Measurements from ENCODE around the gene IVNS1ABP. TPM values are rescaled to one million over a fixed set of nuclear protein-coding genes. Genes with fewer than 3 reads are reported as not detected.

Gene IVNS1ABP
- total and polyA plus RNA-seq, 9 of the 15 experiments (the other 6 are each of a cell fraction or from before 2014, with no cell fraction given), result 30.6 to 126 (median 77.7) TPM

GRCh38 chr1:185317886-185318310 lies 855 bp upstream of the IVNS1ABP start (continued):
- TF ChIP-seq ZBTB26 (CRISPR knock-in tag; IDR thresholded peaks at IDR 0.05), result no peak
- no peak for TF ChIP-seq HEY1 (CRISPR knock-in tag; IDR thresholded peaks at IDR 0.05; ENCODE audit: borderline replicate concordance)
- no peak for TF ChIP-seq MTA1 (IDR thresholded peaks at IDR 0.05; ENCODE audit: borderline replicate concordance)
- TF ChIP-seq, protein P1, sequence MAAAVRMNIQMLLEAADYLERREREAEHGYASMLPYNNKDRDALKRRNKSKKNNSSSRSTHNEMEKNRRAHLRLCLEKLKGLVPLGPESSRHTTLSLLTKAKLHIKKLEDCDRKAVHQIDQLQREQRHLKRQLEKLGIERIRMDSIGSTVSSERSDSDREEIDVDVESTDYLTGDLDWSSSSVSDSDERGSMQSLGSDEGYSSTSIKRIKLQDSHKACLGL (CRISPR knock-in tag; IDR thresholded peaks at IDR 0.05; ENCODE audit: borderline replicate concordance, poor library complexity, severe bottlenecking), result no peak
- TF ChIP-seq ZNF24 (IDR thresholded peaks at IDR 0.05), result no peak
- TF ChIP-seq, protein P2, sequence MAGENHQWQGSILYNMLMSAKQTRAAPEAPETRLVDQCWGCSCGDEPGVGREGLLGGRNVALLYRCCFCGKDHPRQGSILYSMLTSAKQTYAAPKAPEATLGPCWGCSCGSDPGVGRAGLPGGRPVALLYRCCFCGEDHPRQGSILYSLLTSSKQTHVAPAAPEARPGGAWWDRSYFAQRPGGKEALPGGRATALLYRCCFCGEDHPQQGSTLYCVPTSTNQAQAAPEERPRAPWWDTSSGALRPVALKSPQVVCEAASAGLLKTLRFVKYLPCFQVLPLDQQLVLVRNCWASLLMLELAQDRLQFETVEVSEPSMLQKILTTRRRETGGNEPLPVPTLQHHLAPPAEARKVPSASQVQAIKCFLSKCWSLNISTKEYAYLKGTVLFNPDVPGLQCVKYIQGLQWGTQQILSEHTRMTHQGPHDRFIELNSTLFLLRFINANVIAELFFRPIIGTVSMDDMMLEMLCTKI (IDR thresholded peaks at IDR 0.05; ENCODE audit: partially characterized antibody), result no peak
- peak; percentile 56; the same call in 1 of the 2 replicates for TF ChIP-seq ZBTB17 (CRISPR knock-in tag; IDR thresholded peaks at IDR 0.05)
- peak; percentile 90; the same call in 1 of the 2 replicates for TF ChIP-seq ERF (CRISPR knock-in tag; IDR thresholded peaks at IDR 0.05)
- no peak for TF ChIP-seq MIER1 (IDR thresholded peaks at IDR 0.05; ENCODE audit: low read depth)
- TF ChIP-seq, protein P3, sequence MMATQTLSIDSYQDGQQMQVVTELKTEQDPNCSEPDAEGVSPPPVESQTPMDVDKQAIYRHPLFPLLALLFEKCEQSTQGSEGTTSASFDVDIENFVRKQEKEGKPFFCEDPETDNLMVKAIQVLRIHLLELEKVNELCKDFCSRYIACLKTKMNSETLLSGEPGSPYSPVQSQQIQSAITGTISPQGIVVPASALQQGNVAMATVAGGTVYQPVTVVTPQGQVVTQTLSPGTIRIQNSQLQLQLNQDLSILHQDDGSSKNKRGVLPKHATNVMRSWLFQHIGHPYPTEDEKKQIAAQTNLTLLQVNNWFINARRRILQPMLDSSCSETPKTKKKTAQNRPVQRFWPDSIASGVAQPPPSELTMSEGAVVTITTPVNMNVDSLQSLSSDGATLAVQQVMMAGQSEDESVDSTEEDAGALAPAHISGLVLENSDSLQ (IDR thresholded peaks at IDR 0.05), result peak; percentile 59; the same call in 1 of the 2 replicates
- no peak for TF ChIP-seq BRCA1 (IDR thresholded peaks at IDR 0.05)
- no peak for TF ChIP-seq BRCA1 (CRISPR knock-in tag; IDR thresholded peaks at IDR 0.05)
- TF ChIP-seq PHF8 (IDR thresholded peaks at IDR 0.05; ENCODE audit: borderline replicate concordance, low read length), result no peak
- TF ChIP-seq, protein P4, sequence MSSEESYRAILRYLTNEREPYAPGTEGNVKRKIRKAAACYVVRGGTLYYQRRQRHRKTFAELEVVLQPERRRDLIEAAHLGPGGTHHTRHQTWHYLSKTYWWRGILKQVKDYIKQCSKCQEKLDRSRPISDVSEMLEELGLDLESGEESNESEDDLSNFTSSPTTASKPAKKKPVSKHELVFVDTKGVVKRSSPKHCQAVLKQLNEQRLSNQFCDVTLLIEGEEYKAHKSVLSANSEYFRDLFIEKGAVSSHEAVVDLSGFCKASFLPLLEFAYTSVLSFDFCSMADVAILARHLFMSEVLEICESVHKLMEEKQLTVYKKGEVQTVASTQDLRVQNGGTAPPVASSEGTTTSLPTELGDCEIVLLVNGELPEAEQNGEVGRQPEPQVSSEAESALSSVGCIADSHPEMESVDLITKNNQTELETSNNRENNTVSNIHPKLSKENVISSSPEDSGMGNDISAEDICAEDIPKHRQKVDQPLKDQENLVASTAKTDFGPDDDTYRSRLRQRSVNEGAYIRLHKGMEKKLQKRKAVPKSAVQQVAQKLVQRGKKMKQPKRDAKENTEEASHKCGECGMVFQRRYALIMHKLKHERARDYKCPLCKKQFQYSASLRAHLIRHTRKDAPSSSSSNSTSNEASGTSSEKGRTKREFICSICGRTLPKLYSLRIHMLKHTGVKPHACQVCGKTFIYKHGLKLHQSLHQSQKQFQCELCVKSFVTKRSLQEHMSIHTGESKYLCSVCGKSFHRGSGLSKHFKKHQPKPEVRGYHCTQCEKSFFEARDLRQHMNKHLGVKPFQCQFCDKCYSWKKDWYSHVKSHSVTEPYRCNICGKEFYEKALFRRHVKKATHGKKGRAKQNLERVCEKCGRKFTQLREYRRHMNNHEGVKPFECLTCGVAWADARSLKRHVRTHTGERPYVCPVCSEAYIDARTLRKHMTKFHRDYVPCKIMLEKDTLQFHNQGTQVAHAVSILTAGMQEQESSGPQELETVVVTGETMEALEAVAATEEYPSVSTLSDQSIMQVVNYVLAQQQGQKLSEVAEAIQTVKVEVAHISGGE (CRISPR knock-in tag; IDR thresholded peaks at IDR 0.05), result no peak
- no peak for TF ChIP-seq ZNF696 (CRISPR knock-in tag; conservative IDR thresholded peaks at IDR 0.05)
- TF ChIP-seq HIVEP1 (CRISPR knock-in tag; IDR thresholded peaks at IDR 0.05), result no peak
- TF ChIP-seq ZFX (CRISPR knock-in tag; IDR thresholded peaks at IDR 0.05), result peak; percentile 65
- peak in 1 of 2 experiments; percentile 67; a peak in 1 of 3 replicates for TF ChIP-seq CBX3 (IDR thresholded peaks at IDR 0.05; ENCODE audit: borderline replicate concordance in 1 of 2, low read length in 2 of 2)
- no peak for TF ChIP-seq TCF7L2 (IDR thresholded peaks at IDR 0.05; ENCODE audit: low read depth, low read length)
- no peak for TF ChIP-seq CHD2 (IDR thresholded peaks at IDR 0.05; ENCODE audit: low read depth, low read length)
- TF ChIP-seq PYGO2 (tag; IDR thresholded peaks at IDR 0.05), result 0 out of 2 replicates have a peak, but pooled peaks have one; percentile 45
- TF ChIP-seq HMG20A (CRISPR knock-in tag; conservative IDR thresholded peaks at IDR 0.05), result no peak; the same call in 1 of the 2 replicates
- no peak for TF ChIP-seq TAF7 (tag; IDR thresholded peaks at IDR 0.05)
